Bronchial epithelial cell (primary cell): Measurements from ENCODE around the gene SH3PXD2B. TPM values are rescaled to one million over a fixed set of nuclear protein-coding genes. Genes with fewer than 3 reads are reported as not detected.

Experiments
- DNase-seq: peaks from one replicate; pipeline ENCODE4 v3.0.0-alpha.2; 2010; ENCODE audit warnings: low read depth
- FAIRE-seq: peaks from 2 replicates; lab custom pipeline; 2011; peaks lifted over from hg19 to GRCh38; lab: Jason Lieb, UNC
- H3K27me3 ChIP-seq: 2 replicates; pipeline ENCODE4 v1.5.1; 2011; ENCODE audit warnings: low read length; ENCODE audit not compliant: control insufficient read depth, insufficient read depth
- H3K36me3 ChIP-seq: 2 replicates; pipeline ENCODE4 v1.5.1; 2011; ENCODE audit warnings: low read length; ENCODE audit not compliant: control insufficient read depth, insufficient read depth
- H3K4me3 ChIP-seq: 2 replicates; pipeline ENCODE4 v1.5.1; 2011; ENCODE audit warnings: mild to moderate bottlenecking, low read depth, low read length, control low read depth
- total RNA-seq: library from RNA; depleted of rRNA; stranded (reverse); fragments of >200 nt; gene quantifications from 2 replicates; pipeline ENCODE4 v1.2.1, GENCODE V29; 2014
- TF ChIP-seq, protein P1 (sequence below): IDR thresholded peaks from 2 replicates; pipeline ENCODE4 v1.5.1; 2011; ENCODE audit warnings: mild to moderate bottlenecking, moderate library complexity, low read length, control low read depth, inconsistent platforms; ENCODE audit not compliant: insufficient read depth, severe bottlenecking

The SH3PXD2B gene
- total RNA-seq, 1 donor from 2014 or later: 10.0 TPM

DNA sequence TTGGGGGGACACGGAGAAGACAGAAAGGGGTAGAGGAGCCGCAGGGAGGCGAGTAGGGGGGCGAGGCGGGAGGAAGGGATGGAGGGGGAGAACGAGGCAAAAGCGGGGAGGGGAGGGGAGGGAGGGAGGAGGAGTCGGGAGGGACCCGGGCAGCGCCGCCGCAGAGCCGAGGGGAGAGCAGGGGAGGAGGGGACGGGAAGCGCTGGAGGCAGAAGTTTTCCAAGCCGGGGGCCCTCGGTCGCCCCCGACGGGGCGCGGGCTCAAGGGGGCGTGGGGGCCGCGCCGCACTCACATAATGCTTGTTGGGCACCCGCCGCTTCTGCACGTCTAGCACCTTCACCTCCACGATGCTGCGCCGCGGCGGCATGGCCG, 353 bp downstream of the SH3PXD2B start:
- Histone ChIP-seq H3K36me3 (peaks cover 2% of the 10 kb centered on the region), H3K4me3 (peak overlapping the region; percentile 71), H3K27me3 (no peaks in the 10 kb centered on the region)
- no peak for DNase-seq
- no peak for FAIRE-seq
- TF ChIP-seq, protein P1, sequence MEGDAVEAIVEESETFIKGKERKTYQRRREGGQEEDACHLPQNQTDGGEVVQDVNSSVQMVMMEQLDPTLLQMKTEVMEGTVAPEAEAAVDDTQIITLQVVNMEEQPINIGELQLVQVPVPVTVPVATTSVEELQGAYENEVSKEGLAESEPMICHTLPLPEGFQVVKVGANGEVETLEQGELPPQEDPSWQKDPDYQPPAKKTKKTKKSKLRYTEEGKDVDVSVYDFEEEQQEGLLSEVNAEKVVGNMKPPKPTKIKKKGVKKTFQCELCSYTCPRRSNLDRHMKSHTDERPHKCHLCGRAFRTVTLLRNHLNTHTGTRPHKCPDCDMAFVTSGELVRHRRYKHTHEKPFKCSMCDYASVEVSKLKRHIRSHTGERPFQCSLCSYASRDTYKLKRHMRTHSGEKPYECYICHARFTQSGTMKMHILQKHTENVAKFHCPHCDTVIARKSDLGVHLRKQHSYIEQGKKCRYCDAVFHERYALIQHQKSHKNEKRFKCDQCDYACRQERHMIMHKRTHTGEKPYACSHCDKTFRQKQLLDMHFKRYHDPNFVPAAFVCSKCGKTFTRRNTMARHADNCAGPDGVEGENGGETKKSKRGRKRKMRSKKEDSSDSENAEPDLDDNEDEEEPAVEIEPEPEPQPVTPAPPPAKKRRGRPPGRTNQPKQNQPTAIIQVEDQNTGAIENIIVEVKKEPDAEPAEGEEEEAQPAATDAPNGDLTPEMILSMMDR: no peak

DNA sequence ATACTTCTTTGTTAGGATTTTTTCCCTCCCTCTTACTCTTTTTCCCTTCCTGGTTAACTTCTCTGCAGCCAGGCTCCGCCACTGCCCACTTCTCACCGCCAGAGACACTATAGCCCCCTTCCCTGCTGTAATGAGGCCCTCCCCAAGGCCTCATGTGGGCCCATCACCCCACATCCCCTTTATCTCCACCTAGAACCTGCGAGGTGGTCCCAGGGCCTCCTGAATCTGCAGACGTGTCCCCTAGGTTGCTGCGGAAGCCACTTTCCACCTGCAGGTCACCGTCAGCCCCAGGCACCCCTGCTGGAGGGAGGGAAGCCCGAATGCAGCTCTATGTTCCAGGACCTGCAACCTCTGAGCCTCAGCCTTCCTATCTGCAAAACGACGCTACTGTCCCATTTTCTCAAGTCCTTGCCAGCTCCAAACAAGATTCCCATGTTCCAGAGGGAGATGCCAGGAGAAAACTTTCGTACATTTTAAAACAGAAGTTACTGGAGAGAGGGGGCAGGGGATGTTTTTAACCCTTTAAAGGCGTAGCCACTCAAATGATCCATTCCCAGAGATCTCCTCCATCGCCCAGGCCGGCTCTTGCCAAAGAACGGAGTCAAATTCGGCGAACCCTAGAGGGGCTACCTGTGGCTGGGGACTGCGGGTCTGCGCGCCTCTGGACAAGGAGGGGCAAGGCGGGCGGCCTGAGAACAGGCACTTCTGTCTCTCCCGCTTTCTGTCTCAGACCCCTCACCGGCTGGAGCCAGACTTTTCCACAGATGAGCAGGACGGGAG, 929 bp downstream of the SH3PXD2B start:
- Histone ChIP-seq H3K27me3 (no peaks in the 10 kb centered on the region), H3K36me3 (peaks cover 5% of the 10 kb centered on the region), H3K4me3 (peak overlapping the region; percentile 71)
- DNase-seq (peak; percentile 63), FAIRE-seq (no peak)
- TF ChIP-seq, protein P1: peak; percentile 54

DNA sequence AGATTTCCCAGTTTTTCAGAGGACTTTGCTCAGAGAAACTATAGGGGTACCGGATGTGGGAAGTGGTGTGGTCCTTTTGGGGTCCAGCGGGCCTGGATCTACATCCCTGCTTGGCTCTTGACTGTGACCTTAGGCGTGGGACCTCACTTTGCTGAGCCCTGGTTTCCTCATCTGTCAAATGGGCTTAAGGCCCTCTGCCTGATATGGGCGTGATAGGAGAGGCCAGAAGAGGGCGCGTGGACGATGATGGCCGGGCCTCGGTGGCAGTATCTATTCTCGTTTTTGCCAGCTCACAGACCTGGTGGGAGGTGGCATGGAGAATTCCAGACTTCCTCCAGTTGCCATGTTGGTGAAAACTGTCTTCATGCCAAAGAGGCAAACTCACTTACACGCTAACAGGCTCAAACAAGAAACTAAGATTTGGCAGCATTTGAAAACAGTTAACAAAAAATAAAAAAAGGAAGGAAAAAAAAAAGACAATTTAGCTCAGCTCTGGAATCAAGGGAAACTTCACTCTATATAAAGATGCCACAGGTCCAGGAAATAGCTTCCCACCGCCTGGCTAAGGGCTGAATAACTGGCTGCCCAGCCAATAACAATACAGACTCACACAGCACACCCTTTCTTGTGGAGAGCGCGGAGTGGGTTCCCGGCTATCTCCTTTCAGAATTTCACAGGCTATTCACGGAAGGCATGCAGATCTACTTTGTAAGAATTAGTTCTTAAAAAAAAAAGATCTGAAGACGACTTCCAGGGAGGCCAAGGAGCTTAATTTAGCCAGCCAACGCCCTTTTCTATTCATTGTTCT, 1.7 kb downstream of the SH3PXD2B start:
- Histone ChIP-seq H3K36me3 (peaks cover 5% of the 10 kb centered on the region), H3K4me3 (peak overlapping the region; percentile 71), H3K27me3 (no peaks in the 10 kb centered on the region)
- FAIRE-seq: no peak
- peak; percentile 62 for DNase-seq
- TF ChIP-seq, protein P1: peak; percentile 24

- DNase-seq (peak; percentile 90), FAIRE-seq (no peak)
- TF ChIP-seq, protein P1: no peak
- Histone ChIP-seq H3K36me3 (peaks cover 5% of the 10 kb centered on the region), H3K27me3 (no peaks in the 10 kb centered on the region), H3K4me3 (no peak overlapping the region)
Observed at GRCh38 chr5:172451771-172452197, 2.5 kb downstream of the SH3PXD2B start.

DNA sequence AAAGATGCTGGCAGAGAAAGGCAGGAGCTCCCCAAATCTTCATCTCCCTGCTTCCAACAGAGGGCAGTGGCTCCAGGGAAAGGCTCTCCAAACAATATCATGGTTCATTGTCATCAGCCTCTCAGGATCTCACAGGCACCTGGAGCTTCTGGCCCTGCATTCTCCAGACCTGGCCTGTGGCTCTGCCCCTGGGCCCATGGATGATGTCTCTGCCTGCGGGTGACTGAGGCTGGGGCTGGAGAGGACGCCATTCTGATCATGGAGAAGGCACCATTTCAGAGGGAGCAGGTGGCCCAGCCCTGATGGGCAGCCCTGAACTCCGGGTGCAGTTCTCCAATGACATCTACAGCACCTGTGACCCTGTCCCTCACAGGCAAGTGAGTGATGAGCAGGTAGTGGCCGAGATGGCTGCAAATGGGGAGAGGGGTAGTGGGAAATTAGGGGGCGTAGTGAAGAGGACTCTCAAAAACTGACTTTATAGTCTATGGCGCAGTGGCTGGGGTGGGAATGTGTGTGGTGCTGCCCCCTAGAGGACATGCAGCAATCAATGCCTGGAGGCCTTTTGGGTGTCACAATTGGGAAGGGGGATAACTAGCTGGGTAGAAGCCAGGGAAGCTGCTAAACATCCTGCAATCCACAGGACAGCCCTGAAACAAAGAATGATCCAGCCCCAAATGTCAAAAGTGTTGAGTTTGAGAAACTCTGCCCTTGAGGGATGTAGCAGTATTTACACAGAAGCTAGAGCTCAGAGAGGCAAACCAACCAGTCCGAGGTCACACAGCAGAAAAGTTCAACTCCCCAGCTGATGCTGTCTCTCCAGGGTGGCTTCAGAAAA, 3.2 kb downstream of the SH3PXD2B start:
- Histone ChIP-seq H3K36me3 (peaks cover 5% of the 10 kb centered on the region), H3K4me3 (no peak overlapping the region), H3K27me3 (no peaks in the 10 kb centered on the region)
- TF ChIP-seq, protein P1: peak; percentile 73
- DNase-seq: no peak
- FAIRE-seq: no peak
